PC-3 (cell line): Measurements from ENCODE around the gene NOP10. TPM values are rescaled to one million over a fixed set of nuclear protein-coding genes. Genes with fewer than 3 reads are reported as not detected.
A peak's percentile ranks its signal among the peaks of the same experiment; 100 is the strongest.

Source experiments
- ATAC-seq: fragments of 200-7000 bp; cut with Tn5 transposase; 2 replicates; pipeline ENCODE4 v1.9.1; 2020; ENCODE audit warnings: mild to moderate bottlenecking, moderate library complexity
- BruUV-seq: library from RNA; stranded (reverse); fragments of 400-500 nt; replicated peaks from 2 replicates; lab custom pipeline; 2021; lab: Mats Ljungman, UMichigan
- CTCF ChIA-PET: fragments of 300-600 bp; sonication (Branson Sonifier 250); formaldehyde crosslinking; loops from one replicate; lab custom pipeline; 2022; ENCODE audit warnings: antibody characterized with exemption; lab: Charles Lee
- POLR2A ChIA-PET: fragments of 300-600 bp; sonication (Branson Sonifier 250); formaldehyde crosslinking; loops from one replicate; lab custom pipeline; 2022; ENCODE audit warnings: antibody characterized with exemption; ENCODE audit not compliant: unreplicated experiment; lab: Charles Lee
- DNase-seq: peaks from one replicate; pipeline ENCODE4 v3.0.0-alpha.2; 2015
- H2AFZ ChIP-seq: fragments of 300-600 bp; sonication (generic); 2 replicates; pipeline ENCODE4 v1.6.0; 2016; ENCODE audit warnings: antibody characterized with exemption, low read length
- H3F3A ChIP-seq: fragments of 300-600 bp; sonication (generic); one replicate; pipeline ENCODE4 v1.6.0; 2017; ENCODE audit warnings: antibody characterized with exemption, low read length, control low read depth, mild to moderate bottlenecking; ENCODE audit not compliant: unreplicated experiment
- H3K27ac ChIP-seq: fragments of 300-600 bp; sonication (generic); 2 replicates; pipeline ENCODE4 v1.5.1; 2016; ENCODE audit warnings: mild to moderate bottlenecking, low read length
- H3K27me3 ChIP-seq: fragments of 300-600 bp; sonication (generic); 2 replicates; pipeline ENCODE4 v1.6.1; 2016; ENCODE audit warnings: low read length, mixed read lengths
- H3K36me3 ChIP-seq: fragments of 300-600 bp; sonication (generic); 2 replicates; pipeline ENCODE4 v1.6.1; 2016; ENCODE audit warnings: low read depth, mixed run types, low read length, mixed read lengths
- H3K4me1 ChIP-seq: fragments of 300-600 bp; sonication (generic); 2 replicates; pipeline ENCODE4 v1.5.1; 2016; ENCODE audit warnings: low read length; ENCODE audit not compliant: insufficient read depth
- H3K4me2 ChIP-seq: fragments of 300-600 bp; sonication (generic); 2 replicates; pipeline ENCODE4 v1.6.0; 2016; ENCODE audit warnings: low read length
- H3K4me3 ChIP-seq: fragments of 300-600 bp; sonication (generic); 2 replicates; pipeline ENCODE4 v1.5.1; 2016; ENCODE audit warnings: mild to moderate bottlenecking, low read length, mixed read lengths
- H3K79me2 ChIP-seq: fragments of 300-600 bp; sonication (generic); 2 replicates; pipeline ENCODE4 v1.6.1; 2017; ENCODE audit warnings: low read length, mixed read lengths
- H3K9ac ChIP-seq: fragments of 300-600 bp; sonication (generic); 2 replicates; pipeline ENCODE4 v1.6.0; 2016; ENCODE audit warnings: mild to moderate bottlenecking, low read length
- H3K9me2 ChIP-seq: fragments of 300-600 bp; sonication (generic); replicated peaks from 2 replicates; pipeline ENCODE4 v1.6.1; 2016; ENCODE audit warnings: mixed run types, low read length, mixed read lengths
- H3K9me3 ChIP-seq: fragments of 300-600 bp; sonication (generic); 2 replicates; pipeline ENCODE4 v1.6.1; 2016; ENCODE audit warnings: low read length, mixed read lengths
- H4K20me1 ChIP-seq: fragments of 300-600 bp; sonication (generic); 2 replicates; pipeline ENCODE4 v1.6.1; 2016; ENCODE audit warnings: low read length, mixed read lengths
- CTCF ChIP-seq: fragments of 300-600 bp; sonication (generic); conservative IDR thresholded peaks from 2 replicates; pipeline ENCODE4 v1.5.1; 2017; ENCODE audit warnings: antibody characterized with exemption, low read depth, mild to moderate bottlenecking, low read length
- EZH2 ChIP-seq: fragments of 300-600 bp; sonication (generic); IDR thresholded peaks from one replicate; pipeline ENCODE4 v1.6.1; 2017; ENCODE audit warnings: antibody characterized with exemption, mild to moderate bottlenecking, low read length; ENCODE audit not compliant: unreplicated experiment
- EZH2phosphoT487 ChIP-seq: fragments of 300-600 bp; sonication (generic); IDR thresholded peaks from 2 replicates; pipeline ENCODE4 v1.6.1; 2018; ENCODE audit warnings: mild to moderate bottlenecking, antibody characterized with exemption, low read length, borderline replicate concordance
- intact Hi-C: fragments of 100-400 bp; cut with micrococcal nuclease; formaldehyde crosslinking; loops from 2 replicates; pipeline ENCODE4 v1.9.0; 2023
- total RNA-seq: library from RNA; depleted of rRNA; stranded (reverse); fragments of >200 nt; gene quantifications from 2 replicates; pipeline ENCODE4 v1.2.3, GENCODE V29; 2014

The NOP10 gene
- total RNA-seq, 1 experiment from 2014 or later: 323 TPM

GRCh38 chr15:34314491-34315490 is 28.1 kb downstream of the NOP10 start:
- no peaks in the 10 kb centered on the region for H3K9me2 ChIP-seq
- POLR2A ChIA-PET: interaction anchor here (0.6 kb wide), 1 partner anchor 1446 kb away, joined by 8 read pairs; no protein-coding TSS in a partner anchor
- no peak overlapping the region for H3K27ac ChIP-seq
- H3K4me1 ChIP-seq: peaks cover 18% of the 10 kb centered on the region
- no peaks in the 10 kb centered on the region; the same call in 1 of the 2 replicates for H3K36me3 ChIP-seq
- ATAC-seq (no peak), DNase-seq (no peak)
- no peak overlapping the region for H3K4me3 ChIP-seq
- H3K79me2 ChIP-seq: peaks cover 6% of the 10 kb centered on the region; the same call in 1 of the 2 replicates
- TF ChIP-seq EZH2phosphoT487 (no peak), CTCF (no peak), EZH2 (no peak)
- H3F3A ChIP-seq: no peaks in the 10 kb centered on the region
- H3K27me3 ChIP-seq: no peaks in the 10 kb centered on the region
- H3K9ac ChIP-seq: no peak overlapping the region
- H3K9me3 ChIP-seq: no peaks in the 10 kb centered on the region
- no TSS peak for BruUV-seq
- intact Hi-C loops: no loop called here
- no peak overlapping the region for H2AFZ ChIP-seq
- CTCF ChIA-PET: no interaction called here
- no peaks in the 10 kb centered on the region for H4K20me1 ChIP-seq
- no peak overlapping the region for H3K4me2 ChIP-seq

- intact Hi-C loops: no loop called here
- POLR2A ChIA-PET: no interaction called here
- DNase-seq (no peak), ATAC-seq (no peak)
- no peaks in the 10 kb centered on the region for H3K9me3 ChIP-seq
- H3K4me3 ChIP-seq: no peak overlapping the region
- H3K9ac ChIP-seq: no peak overlapping the region
- no peaks in the 10 kb centered on the region; the same call in 1 of the 2 replicates for H3K36me3 ChIP-seq
- TF ChIP-seq EZH2phosphoT487: no peak
- no peak for TF ChIP-seq CTCF
- no peak for TF ChIP-seq EZH2
- no peak overlapping the region for H2AFZ ChIP-seq
- no peaks in the 10 kb centered on the region for H3K79me2 ChIP-seq
- no TSS peak for BruUV-seq
- no peaks in the 10 kb centered on the region for H3K9me2 ChIP-seq
- H3K4me1 ChIP-seq: peaks cover 6% of the 10 kb centered on the region; the same call in 1 of the 2 replicates
- no peaks in the 10 kb centered on the region for H3K27me3 ChIP-seq
- H3K27ac ChIP-seq: no peak overlapping the region
- no peaks in the 10 kb centered on the region for H4K20me1 ChIP-seq
- CTCF ChIA-PET: no interaction called here
- no peaks in the 10 kb centered on the region for H3F3A ChIP-seq
- no peak overlapping the region for H3K4me2 ChIP-seq
Measured at GRCh38 chr15:34311563-34311962, 31.4 kb downstream of the NOP10 start.

- CTCF ChIA-PET: no interaction called here
- H3K4me3 ChIP-seq: no peak overlapping the region
- no peak overlapping the region for H3K27ac ChIP-seq
Measured at GRCh38 chr15:34304613-34305012, 38.3 kb downstream of the NOP10 start.

More at GRCh38 chr15:34304613-34305012, 38.3 kb downstream of the NOP10 start:
- ATAC-seq (peak; percentile 37; the same call in 1 of the 2 replicates), DNase-seq (peak; percentile 9)
- Histone ChIP-seq H3K9me3 (no peaks in the 10 kb centered on the region), H4K20me1 (no peaks in the 10 kb centered on the region), H3K4me1 (peaks cover 12% of the 10 kb centered on the region), H2AFZ (no peak overlapping the region), H3K9ac (no peak overlapping the region), H3K9me2 (no peaks in the 10 kb centered on the region), H3F3A (no peaks in the 10 kb centered on the region), H3K27me3 (no peaks in the 10 kb centered on the region), H3K36me3 (no peaks in the 10 kb centered on the region), H3K79me2 (no peaks in the 10 kb centered on the region), H3K4me2 (no peak overlapping the region)
- BruUV-seq: no TSS peak
- TF ChIP-seq EZH2phosphoT487: no peak
- TF ChIP-seq EZH2: no peak
- TF ChIP-seq CTCF: no peak
- intact Hi-C loops: no loop called here
- POLR2A ChIA-PET: no interaction called here
